HG03575 (cell line): ENCODE measurements around the gene UGT1A7.
"Not testable (repeated sequence)": the region's sequence is repeated elsewhere in the genome, so short reads cannot be mapped to it uniquely, and the experiment has no call there.

Experiments used
- ATAC-seq: cut with Tn5 transposase; IDR thresholded peaks from one replicate; pipeline ENCODE4 v1.9.1; 2021; ENCODE audit not compliant: unreplicated experiment, insufficient number of reproducible peaks, low FRiP score; ENCODE audit errors: extremely low read depth

UGT1A7 gene

GRCh38 chr2:233751212-233752009 lies 69.7 kb downstream of the UGT1A7 start:
- ATAC-seq = not testable (repeated sequence)

GRCh38 chr2:233754872-233755611 lies 73.3 kb downstream of the UGT1A7 start:
- ATAC-seq = no peak

GRCh38 chr2:233756429-233757081 lies 74.9 kb downstream of the UGT1A7 start:
- no peak for ATAC-seq

- no peak for ATAC-seq
These were observed 76.4 kb downstream of the UGT1A7 start for GRCh38 chr2:233758141-233758540.

GRCh38 chr2:233758849-233759248 lies 77.1 kb downstream of the UGT1A7 start:
- ATAC-seq = no peak

- no peak for ATAC-seq
These were observed 78.3 kb downstream of the UGT1A7 start, which contains the start of gene UGT1A1 for GRCh38 chr2:233760043-233760442. UGT1A1 (plus strand) TSS chr2:233760270; CDS start chr2:233760288, 18 bp downstream.

GRCh38 chr2:233761040-233761769 lies 79.5 kb downstream of the UGT1A7 start:
- no peak for ATAC-seq

GRCh38 chr2:233764264-233764663 lies 82.6 kb downstream of the UGT1A7 start:
- no peak for ATAC-seq

- ATAC-seq = no peak
These were observed 83.1 kb downstream of the UGT1A7 start for GRCh38 chr2:233764761-233765160.

- ATAC-seq = no peak
These were observed 84.7 kb downstream of the UGT1A7 start for GRCh38 chr2:233766416-233766815.

- no peak for ATAC-seq
These were observed 86.4 kb downstream of the UGT1A7 start for GRCh38 chr2:233768076-233768475.

- ATAC-seq = no peak
These were observed 87.6 kb downstream of the UGT1A7 start for GRCh38 chr2:233769260-233769659.

GRCh38 chr2:233772153-233772552 lies 90.5 kb downstream of the UGT1A7 start:
- ATAC-seq = no peak

GRCh38 chr2:233772583-233772982 lies 90.9 kb downstream of the UGT1A7 start:
- no peak for ATAC-seq

GRCh38 chr2:233773854-233774253 lies 92.2 kb downstream of the UGT1A7 start:
- ATAC-seq = no peak

- ATAC-seq = no peak
These were observed 93.7 kb downstream of the UGT1A7 start for GRCh38 chr2:233775414-233775813.

GRCh38 chr2:233778030-233778429 lies 96.3 kb downstream of the UGT1A7 start, which contains the start of gene MROH2A:
MROH2A (plus strand) TSS chr2:233778330; CDS start chr2:233779359, 1,029 bp downstream.
- no peak for ATAC-seq

GRCh38 chr2:233779722-233780121 lies 98.0 kb downstream of the UGT1A7 start:
- no peak for ATAC-seq

GRCh38 chr2:233780771-233781170 lies 99.1 kb downstream of the UGT1A7 start:
- no peak for ATAC-seq
